Activated CD4-positive, alpha-beta T cell treated with anti-CD3 and anti-CD28 coated beads, Interleukin-2, Interleukin-4, amounts not matched to agents 100 ng/mL and 50 ng/mL, durations not matched to agents 16 hours and 8 hours (primary cell): Measurements from ENCODE around the gene COL2A1.
A peak's percentile ranks its signal among the peaks of the same experiment; 100 is the strongest.

Source experiments
- DNase-seq: peaks from one replicate; pipeline ENCODE4 v3.0.0-alpha.2; 2020; ENCODE audit warnings: low spot score

Gene COL2A1

GRCh38 chr12:48012070-48012469, 7.8 kb upstream of the COL2A1 start:
- no peak for DNase-seq

- DNase-seq: no peak
Observed at GRCh38 chr12:48010366-48010970, 6.2 kb upstream of the COL2A1 start.

GRCh38 chr12:48009471-48009870, 5.2 kb upstream of the COL2A1 start:
- no peak for DNase-seq

- no peak for DNase-seq
Observed at GRCh38 chr12:48008950-48009349, 4.7 kb upstream of the COL2A1 start.

GRCh38 chr12:48008349-48008748, 4.1 kb upstream of the COL2A1 start:
- no peak for DNase-seq

GRCh38 chr12:48007206-48007605, 2.9 kb upstream of the COL2A1 start:
- DNase-seq: no peak

- no peak for DNase-seq
Observed at GRCh38 chr12:48005750-48006021, 1.4 kb upstream of the COL2A1 start.

- DNase-seq: no peak
Observed at GRCh38 chr12:48005001-48005749, 899 bp upstream of the COL2A1 start.

- no peak for DNase-seq
Observed at GRCh38 chr12:48003226-48004052, 837 bp downstream of the COL2A1 start.

DNA sequence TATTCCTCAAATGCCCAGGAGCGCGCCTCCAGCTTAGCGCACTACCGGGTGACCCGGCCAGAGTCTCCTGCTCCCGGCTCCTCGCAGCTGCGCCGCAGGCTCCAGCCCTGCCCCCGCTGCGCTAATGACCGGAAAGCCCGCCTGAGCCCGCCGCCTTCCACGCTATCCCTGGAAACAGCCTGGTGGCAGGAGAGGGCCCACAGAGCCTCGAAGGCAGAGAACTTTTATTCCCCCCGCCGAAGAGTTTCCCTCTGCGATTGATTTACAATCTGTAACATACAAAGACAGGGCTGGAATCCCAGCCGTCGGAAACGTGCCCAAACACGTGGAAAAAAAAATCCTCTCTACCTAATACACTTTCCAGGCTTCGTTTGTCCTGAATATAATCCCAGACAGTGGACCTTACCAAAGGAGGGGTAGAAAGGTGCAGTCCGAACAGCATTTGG, 1.5 kb downstream of the COL2A1 start:
- no peak for DNase-seq

DNA sequence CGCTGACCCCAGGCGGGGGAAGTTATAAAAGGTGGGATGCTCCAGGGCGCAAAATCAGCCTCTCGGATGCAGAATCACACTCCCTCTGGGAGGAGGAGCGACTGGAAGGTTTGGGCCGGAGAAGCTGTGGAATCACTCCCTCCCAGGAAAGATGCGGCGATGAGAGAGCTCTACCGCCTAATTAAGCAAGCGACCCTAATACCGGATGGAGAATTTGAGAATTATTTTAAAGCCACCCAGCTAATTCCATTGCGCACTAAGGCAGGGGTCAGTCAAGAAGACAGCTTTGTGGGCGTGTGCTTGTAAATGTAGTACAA, 1.9 kb downstream of the COL2A1 start:
- no peak for DNase-seq

GRCh38 chr12:48001505-48002413, 2.5 kb downstream of the COL2A1 start:
- DNase-seq: no peak

DNA sequence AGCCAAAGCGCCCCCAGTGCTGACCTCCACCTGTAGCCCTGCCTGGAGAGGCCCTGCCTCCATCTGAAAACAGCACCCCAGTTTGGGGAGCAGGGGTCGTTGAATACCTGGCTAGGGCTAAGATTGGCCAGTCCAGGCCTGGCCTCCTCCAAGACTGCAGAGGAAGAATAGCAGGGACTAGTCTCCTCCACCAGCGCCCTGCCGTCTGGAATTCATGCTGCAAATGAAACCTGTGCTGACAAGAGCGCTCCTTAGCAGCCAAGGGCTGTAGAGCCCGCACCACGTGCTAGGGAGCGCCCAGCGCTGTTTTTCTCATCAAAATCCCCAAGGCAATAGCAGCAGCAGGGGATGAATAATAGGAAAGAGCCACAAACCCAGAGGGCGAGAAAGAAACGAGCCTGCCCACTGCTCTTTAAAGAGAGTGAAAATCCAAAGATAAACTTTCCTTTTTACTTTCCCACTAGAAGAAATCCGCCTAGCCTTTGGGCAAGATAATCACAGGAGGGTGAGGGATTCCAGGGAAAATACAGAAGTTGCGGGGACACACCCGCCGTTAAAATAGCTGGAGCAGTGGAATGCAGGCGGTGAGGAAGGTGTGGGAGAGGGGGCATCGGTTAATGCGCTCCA, 3.3 kb downstream of the COL2A1 start:
- DNase-seq: no peak

- no peak for DNase-seq
Observed at GRCh38 chr12:47999816-48000215, 4.5 kb downstream of the COL2A1 start.

- DNase-seq: no peak
Observed at GRCh38 chr12:47997321-47997720, 7.0 kb downstream of the COL2A1 start.

DNA sequence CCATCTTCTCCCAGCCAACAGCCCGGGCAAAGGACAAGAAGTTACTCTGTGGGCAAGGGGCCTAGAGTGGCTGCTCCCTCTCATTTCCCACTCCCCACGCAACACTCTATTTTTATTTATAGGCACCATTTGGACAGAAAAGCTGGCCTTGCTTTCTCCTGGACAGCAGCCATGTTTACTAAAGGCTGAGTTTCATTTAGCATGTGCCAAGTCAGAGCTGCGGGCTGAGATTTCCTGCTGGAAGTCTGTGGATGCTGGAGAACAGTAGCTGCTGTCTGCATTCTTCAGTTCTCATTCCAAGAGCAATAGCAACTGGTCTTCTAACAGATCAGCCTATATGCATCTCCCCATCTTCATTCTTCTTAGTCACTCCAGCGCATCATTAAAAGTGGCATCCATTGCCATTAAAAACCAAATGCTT, 8.3 kb downstream of the COL2A1 start:
- DNase-seq: no peak

GRCh38 chr12:47993491-47993890, 10.8 kb downstream of the COL2A1 start:
- no peak for DNase-seq

DNA sequence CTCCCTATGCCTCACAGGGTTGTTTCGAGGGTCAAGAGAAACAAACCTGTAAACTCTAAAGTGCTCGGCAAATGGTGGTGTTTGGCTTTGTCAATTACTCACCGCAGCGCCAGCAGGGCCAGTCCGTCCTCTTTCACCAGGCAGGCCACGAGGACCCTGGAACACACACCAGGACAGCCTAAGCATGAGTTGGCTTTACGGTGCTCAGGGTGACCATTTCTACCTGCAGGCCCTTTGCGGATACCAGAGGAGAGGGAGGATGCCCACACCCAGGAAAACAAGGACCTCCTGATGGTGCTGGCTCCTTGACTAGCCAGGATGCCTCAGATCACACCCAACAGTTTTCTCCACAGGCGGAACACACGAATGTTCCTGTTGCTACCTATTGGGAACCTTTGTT, 11.5 kb downstream of the COL2A1 start:
- no peak for DNase-seq

- DNase-seq: no peak
Observed at GRCh38 chr12:47991106-47992061, 12.9 kb downstream of the COL2A1 start.

DNA sequence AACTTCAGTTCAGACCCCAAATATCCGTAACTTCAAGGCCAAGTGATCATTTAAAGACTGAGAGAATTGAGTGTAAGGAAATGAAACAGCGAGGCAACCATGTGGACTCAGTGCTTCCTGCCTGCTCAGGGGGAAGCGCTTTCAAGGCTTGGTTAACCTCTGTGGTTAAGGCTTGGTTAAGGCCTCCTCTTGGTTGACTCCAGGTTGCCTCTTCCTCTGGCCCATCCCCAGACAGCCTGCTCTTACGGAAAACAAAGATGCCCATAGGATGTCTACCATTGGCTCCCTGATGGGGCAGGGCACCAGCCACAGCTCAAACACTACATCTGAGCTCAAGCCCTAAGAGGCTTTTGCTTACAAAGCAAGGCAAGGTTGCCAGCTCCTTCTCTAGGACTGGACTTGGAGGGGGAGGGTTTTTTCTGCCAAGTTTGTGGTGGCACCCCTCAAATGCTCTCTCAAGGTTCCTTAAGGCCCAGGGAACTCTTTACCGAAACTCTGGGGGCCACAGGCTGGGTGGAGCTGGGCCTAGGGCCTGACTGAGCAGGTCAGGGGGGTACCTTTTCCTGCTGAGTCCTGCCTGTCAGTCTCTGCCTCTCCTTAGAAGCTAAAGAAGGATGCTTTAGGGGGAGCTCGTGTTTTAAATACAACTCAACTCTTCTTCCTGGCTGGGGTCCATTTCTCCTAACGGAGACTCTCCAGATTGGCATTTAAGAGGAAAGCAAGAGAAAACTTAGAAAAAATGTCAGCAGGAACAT, 13.7 kb downstream of the COL2A1 start:
- peak; percentile 79 for DNase-seq
